HEK293 (cell line): Measurements from ENCODE around the gene TRA2B.

ENCODE experiments used
- EGR2 ChIP-seq: fragments of 450-650 bp; formaldehyde crosslinking; IDR thresholded peaks from 2 replicates; pipeline ENCODE4 v1.5.1; 2016; ENCODE audit warnings: low read depth, missing biosample characterization, missing genetic modification characterization
- GLIS2 ChIP-seq: fragments of 450-650 bp; formaldehyde crosslinking; IDR thresholded peaks from 2 replicates; pipeline ENCODE4 v1.5.1; 2016; ENCODE audit warnings: missing biosample characterization, missing genetic modification characterization
- KLF8 ChIP-seq: fragments of 450-650 bp; formaldehyde crosslinking; IDR thresholded peaks from 2 replicates; pipeline ENCODE4 v1.5.1; 2016; ENCODE audit warnings: missing biosample characterization, missing genetic modification characterization
- PRDM1 ChIP-seq: fragments of 450-650 bp; formaldehyde crosslinking; IDR thresholded peaks from 2 replicates; pipeline ENCODE4; 2016; ENCODE audit warnings: missing biosample characterization, missing genetic modification characterization
- SALL2 ChIP-seq: fragments of 450-650 bp; formaldehyde crosslinking; IDR thresholded peaks from 2 replicates; pipeline ENCODE4 v1.5.0; 2017; ENCODE audit warnings: missing biosample characterization, mild to moderate bottlenecking, missing genetic modification characterization, borderline replicate concordance
- YY2 ChIP-seq: fragments of 450-650 bp; formaldehyde crosslinking; IDR thresholded peaks from 2 replicates; pipeline ENCODE4 v1.5.1; 2016; ENCODE audit warnings: missing biosample characterization, missing genetic modification characterization
- ZBTB17 ChIP-seq: fragments of 450-650 bp; formaldehyde crosslinking; IDR thresholded peaks from 2 replicates; pipeline ENCODE4 v1.5.1; 2016; ENCODE audit warnings: missing biosample characterization, missing genetic modification characterization
- ZBTB6 ChIP-seq: fragments of 450-650 bp; formaldehyde crosslinking; IDR thresholded peaks from 2 replicates; pipeline ENCODE4 v1.5.1; 2017; ENCODE audit warnings: missing biosample characterization, missing genetic modification characterization
- ZNF10 ChIP-seq: fragments of 450-650 bp; formaldehyde crosslinking; IDR thresholded peaks from 2 replicates; pipeline ENCODE4 v1.5.1; 2017; ENCODE audit warnings: missing biosample characterization, missing genetic modification characterization
- ZNF214 ChIP-seq: fragments of 450-650 bp; formaldehyde crosslinking; IDR thresholded peaks from 2 replicates; pipeline ENCODE4 v1.5.1; 2017; ENCODE audit warnings: missing biosample characterization, mild to moderate bottlenecking, missing genetic modification characterization, borderline replicate concordance
- ZNF280D ChIP-seq: fragments of 450-650 bp; formaldehyde crosslinking; IDR thresholded peaks from 2 replicates; pipeline ENCODE4 v1.5.1; 2016; ENCODE audit warnings: missing biosample characterization, missing genetic modification characterization
- ZNF354C ChIP-seq: fragments of 450-650 bp; formaldehyde crosslinking; IDR thresholded peaks from 2 replicates; pipeline ENCODE4 v1.5.1; 2016; ENCODE audit warnings: missing biosample characterization, missing genetic modification characterization, low read depth, borderline replicate concordance
- ZNF391 ChIP-seq: fragments of 450-650 bp; formaldehyde crosslinking; IDR thresholded peaks from 2 replicates; pipeline ENCODE4 v1.5.1; 2016; ENCODE audit warnings: low read depth, missing biosample characterization, missing genetic modification characterization, borderline replicate concordance
- ZNF398 ChIP-seq: fragments of 450-650 bp; formaldehyde crosslinking; IDR thresholded peaks from 2 replicates; pipeline ENCODE4 v1.5.1; 2017; ENCODE audit warnings: missing biosample characterization, missing genetic modification characterization
- ZNF404 ChIP-seq: fragments of 450-650 bp; formaldehyde crosslinking; IDR thresholded peaks from 2 replicates; pipeline ENCODE4 v1.5.1; 2017; ENCODE audit warnings: missing biosample characterization, missing genetic modification characterization
- ZNF423 ChIP-seq: fragments of 450-650 bp; formaldehyde crosslinking; IDR thresholded peaks from 2 replicates; pipeline ENCODE4 v1.5.1; 2016; ENCODE audit warnings: missing biosample characterization, missing genetic modification characterization
- ZNF510 ChIP-seq: fragments of 450-650 bp; formaldehyde crosslinking; IDR thresholded peaks from 2 replicates; pipeline ENCODE4 v1.5.1; 2018; ENCODE audit warnings: mild to moderate bottlenecking, missing genetic modification characterization, missing biosample characterization; ENCODE audit not compliant: insufficient replicate concordance
- ZNF529 ChIP-seq: fragments of 450-650 bp; formaldehyde crosslinking; IDR thresholded peaks from 2 replicates; pipeline ENCODE4 v1.5.1; 2017; ENCODE audit warnings: missing genetic modification characterization, missing biosample characterization; ENCODE audit not compliant: insufficient replicate concordance
- ZNF530 ChIP-seq: fragments of 450-650 bp; formaldehyde crosslinking; IDR thresholded peaks from 2 replicates; pipeline ENCODE4 v1.5.1; 2016; ENCODE audit warnings: low read depth, missing biosample characterization, missing genetic modification characterization
- ZNF560 ChIP-seq: fragments of 450-650 bp; formaldehyde crosslinking; IDR thresholded peaks from 2 replicates; pipeline ENCODE4 v1.5.1; 2017; ENCODE audit warnings: missing biosample characterization, missing genetic modification characterization, borderline replicate concordance
- ZNF596 ChIP-seq: fragments of 450-650 bp; IDR thresholded peaks from 2 replicates; pipeline ENCODE4 v1.5.0; 2018; ENCODE audit warnings: missing biosample characterization, mild to moderate bottlenecking, missing genetic modification characterization, moderate library complexity
- ZNF610 ChIP-seq: fragments of 450-650 bp; formaldehyde crosslinking; IDR thresholded peaks from 2 replicates; pipeline ENCODE4 v1.5.1; 2016; ENCODE audit warnings: missing biosample characterization, missing genetic modification characterization, borderline replicate concordance
- TF ChIP-seq, protein P1 (sequence below): fragments of 450-650 bp; IDR thresholded peaks from 2 replicates; pipeline ENCODE4 v1.5.1; 2018; ENCODE audit warnings: missing biosample characterization, missing genetic modification characterization
- TF ChIP-seq, protein P2 (sequence below): fragments of 450-650 bp; formaldehyde crosslinking; IDR thresholded peaks from 2 replicates; pipeline ENCODE4 v1.5.1; 2017; ENCODE audit warnings: missing biosample characterization, mild to moderate bottlenecking, missing genetic modification characterization, moderate library complexity
- TF ChIP-seq, protein P3 (sequence below): fragments of 450-650 bp; formaldehyde crosslinking; conservative IDR thresholded peaks from 2 replicates; pipeline ENCODE4 v1.5.1; 2016; ENCODE audit warnings: low read depth, missing biosample characterization, missing genetic modification characterization

Gene TRA2B

GRCh38 chr3:185936814-185937688, 763 bp downstream of the TRA2B start (continued):
- TF ChIP-seq, protein P1, sequence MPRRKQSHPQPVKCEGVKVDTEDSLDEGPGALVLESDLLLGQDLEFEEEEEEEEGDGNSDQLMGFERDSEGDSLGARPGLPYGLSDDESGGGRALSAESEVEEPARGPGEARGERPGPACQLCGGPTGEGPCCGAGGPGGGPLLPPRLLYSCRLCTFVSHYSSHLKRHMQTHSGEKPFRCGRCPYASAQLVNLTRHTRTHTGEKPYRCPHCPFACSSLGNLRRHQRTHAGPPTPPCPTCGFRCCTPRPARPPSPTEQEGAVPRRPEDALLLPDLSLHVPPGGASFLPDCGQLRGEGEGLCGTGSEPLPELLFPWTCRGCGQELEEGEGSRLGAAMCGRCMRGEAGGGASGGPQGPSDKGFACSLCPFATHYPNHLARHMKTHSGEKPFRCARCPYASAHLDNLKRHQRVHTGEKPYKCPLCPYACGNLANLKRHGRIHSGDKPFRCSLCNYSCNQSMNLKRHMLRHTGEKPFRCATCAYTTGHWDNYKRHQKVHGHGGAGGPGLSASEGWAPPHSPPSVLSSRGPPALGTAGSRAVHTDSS = no peak
- peak; percentile 73 for TF ChIP-seq GLIS2 (tag by site-specific recombination)
- no peak for TF ChIP-seq EGR2 (tag by site-specific recombination)
- no peak for TF ChIP-seq SALL2 (tag by site-specific recombination)
- no peak for TF ChIP-seq KLF8 (tag by site-specific recombination)
- TF ChIP-seq YY2 (tag by site-specific recombination) = peak; percentile 86
- 0 out of 2 replicates have a peak, but pooled peaks have one; percentile 10 for TF ChIP-seq ZNF280D (tag by site-specific recombination)
- TF ChIP-seq ZNF214 = no peak
- no peak for TF ChIP-seq ZNF391 (tag by site-specific recombination)
- TF ChIP-seq ZNF10 (tag by site-specific recombination) = no peak
- TF ChIP-seq ZNF398 (tag by site-specific recombination) = peak; percentile 13; the same call in 1 of the 2 replicates
- 0 out of 2 replicates have a peak, but pooled peaks have one; percentile 6 for TF ChIP-seq ZNF610
- TF ChIP-seq ZNF423 (tag by site-specific recombination) = no peak
- TF ChIP-seq ZNF354C = no peak
- TF ChIP-seq ZBTB17 (tag by site-specific recombination) = no peak; the same call in 1 of the 2 replicates
- TF ChIP-seq ZNF404 = no peak
- no peak for TF ChIP-seq ZNF560 (tag by site-specific recombination)
- TF ChIP-seq, protein P2, sequence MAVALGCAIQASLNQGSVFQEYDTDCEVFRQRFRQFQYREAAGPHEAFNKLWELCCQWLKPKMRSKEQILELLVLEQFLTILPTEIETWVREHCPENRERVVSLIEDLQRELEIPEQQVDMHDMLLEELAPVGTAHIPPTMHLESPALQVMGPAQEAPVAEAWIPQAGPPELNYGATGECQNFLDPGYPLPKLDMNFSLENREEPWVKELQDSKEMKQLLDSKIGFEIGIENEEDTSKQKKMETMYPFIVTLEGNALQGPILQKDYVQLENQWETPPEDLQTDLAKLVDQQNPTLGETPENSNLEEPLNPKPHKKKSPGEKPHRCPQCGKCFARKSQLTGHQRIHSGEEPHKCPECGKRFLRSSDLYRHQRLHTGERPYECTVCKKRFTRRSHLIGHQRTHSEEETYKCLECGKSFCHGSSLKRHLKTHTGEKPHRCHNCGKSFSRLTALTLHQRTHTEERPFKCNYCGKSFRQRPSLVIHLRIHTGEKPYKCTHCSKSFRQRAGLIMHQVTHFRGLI (tag by site-specific recombination) = no peak
- no peak for TF ChIP-seq PRDM1 (tag by site-specific recombination)
- TF ChIP-seq ZNF596 = no peak
- TF ChIP-seq ZNF529 (tag by site-specific recombination) = no peak
- TF ChIP-seq, protein P3, sequence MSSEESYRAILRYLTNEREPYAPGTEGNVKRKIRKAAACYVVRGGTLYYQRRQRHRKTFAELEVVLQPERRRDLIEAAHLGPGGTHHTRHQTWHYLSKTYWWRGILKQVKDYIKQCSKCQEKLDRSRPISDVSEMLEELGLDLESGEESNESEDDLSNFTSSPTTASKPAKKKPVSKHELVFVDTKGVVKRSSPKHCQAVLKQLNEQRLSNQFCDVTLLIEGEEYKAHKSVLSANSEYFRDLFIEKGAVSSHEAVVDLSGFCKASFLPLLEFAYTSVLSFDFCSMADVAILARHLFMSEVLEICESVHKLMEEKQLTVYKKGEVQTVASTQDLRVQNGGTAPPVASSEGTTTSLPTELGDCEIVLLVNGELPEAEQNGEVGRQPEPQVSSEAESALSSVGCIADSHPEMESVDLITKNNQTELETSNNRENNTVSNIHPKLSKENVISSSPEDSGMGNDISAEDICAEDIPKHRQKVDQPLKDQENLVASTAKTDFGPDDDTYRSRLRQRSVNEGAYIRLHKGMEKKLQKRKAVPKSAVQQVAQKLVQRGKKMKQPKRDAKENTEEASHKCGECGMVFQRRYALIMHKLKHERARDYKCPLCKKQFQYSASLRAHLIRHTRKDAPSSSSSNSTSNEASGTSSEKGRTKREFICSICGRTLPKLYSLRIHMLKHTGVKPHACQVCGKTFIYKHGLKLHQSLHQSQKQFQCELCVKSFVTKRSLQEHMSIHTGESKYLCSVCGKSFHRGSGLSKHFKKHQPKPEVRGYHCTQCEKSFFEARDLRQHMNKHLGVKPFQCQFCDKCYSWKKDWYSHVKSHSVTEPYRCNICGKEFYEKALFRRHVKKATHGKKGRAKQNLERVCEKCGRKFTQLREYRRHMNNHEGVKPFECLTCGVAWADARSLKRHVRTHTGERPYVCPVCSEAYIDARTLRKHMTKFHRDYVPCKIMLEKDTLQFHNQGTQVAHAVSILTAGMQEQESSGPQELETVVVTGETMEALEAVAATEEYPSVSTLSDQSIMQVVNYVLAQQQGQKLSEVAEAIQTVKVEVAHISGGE = peak; percentile 65; the same call in 1 of the 2 replicates
- TF ChIP-seq ZNF530 (tag by site-specific recombination) = no peak
- TF ChIP-seq ZBTB6 (tag by site-specific recombination) = no peak
- no peak for TF ChIP-seq ZNF510 (tag by site-specific recombination)
